ENCODE results near the gene SYPL1.

- no peak for TF ChIP-seq POLR2AphosphoS5 (IDR thresholded peaks at IDR 0.05; ENCODE audit: low read depth, low read length)
- no peak for TF ChIP-seq SIN3A (IDR thresholded peaks at IDR 0.05; ENCODE audit: borderline replicate concordance, insufficient read depth, low read length)
- TF ChIP-seq, protein P1, sequence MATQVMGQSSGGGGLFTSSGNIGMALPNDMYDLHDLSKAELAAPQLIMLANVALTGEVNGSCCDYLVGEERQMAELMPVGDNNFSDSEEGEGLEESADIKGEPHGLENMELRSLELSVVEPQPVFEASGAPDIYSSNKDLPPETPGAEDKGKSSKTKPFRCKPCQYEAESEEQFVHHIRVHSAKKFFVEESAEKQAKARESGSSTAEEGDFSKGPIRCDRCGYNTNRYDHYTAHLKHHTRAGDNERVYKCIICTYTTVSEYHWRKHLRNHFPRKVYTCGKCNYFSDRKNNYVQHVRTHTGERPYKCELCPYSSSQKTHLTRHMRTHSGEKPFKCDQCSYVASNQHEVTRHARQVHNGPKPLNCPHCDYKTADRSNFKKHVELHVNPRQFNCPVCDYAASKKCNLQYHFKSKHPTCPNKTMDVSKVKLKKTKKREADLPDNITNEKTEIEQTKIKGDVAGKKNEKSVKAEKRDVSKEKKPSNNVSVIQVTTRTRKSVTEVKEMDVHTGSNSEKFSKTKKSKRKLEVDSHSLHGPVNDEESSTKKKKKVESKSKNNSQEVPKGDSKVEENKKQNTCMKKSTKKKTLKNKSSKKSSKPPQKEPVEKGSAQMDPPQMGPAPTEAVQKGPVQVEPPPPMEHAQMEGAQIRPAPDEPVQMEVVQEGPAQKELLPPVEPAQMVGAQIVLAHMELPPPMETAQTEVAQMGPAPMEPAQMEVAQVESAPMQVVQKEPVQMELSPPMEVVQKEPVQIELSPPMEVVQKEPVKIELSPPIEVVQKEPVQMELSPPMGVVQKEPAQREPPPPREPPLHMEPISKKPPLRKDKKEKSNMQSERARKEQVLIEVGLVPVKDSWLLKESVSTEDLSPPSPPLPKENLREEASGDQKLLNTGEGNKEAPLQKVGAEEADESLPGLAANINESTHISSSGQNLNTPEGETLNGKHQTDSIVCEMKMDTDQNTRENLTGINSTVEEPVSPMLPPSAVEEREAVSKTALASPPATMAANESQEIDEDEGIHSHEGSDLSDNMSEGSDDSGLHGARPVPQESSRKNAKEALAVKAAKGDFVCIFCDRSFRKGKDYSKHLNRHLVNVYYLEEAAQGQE (IDR thresholded peaks at IDR 0.05; ENCODE audit: insufficient read depth in 1 of 2, low read depth in 2 of 2, low read length in 2 of 2) = no peak
- TF ChIP-seq TAF1 (IDR thresholded peaks at IDR 0.05; ENCODE audit: borderline replicate concordance, insufficient read depth, low read length) = no peak
Observed at GRCh38 chr7:106110238-106110560, 1.9 kb downstream of the SYPL1 start.

All from PFSK-1 (cell line).